ENCODE measurements around the gene STAT5B.

Gene STAT5B

GRCh38 chr17:42169351-42169750 is 106.8 kb downstream of the STAT5B start:
- no peak for DNase-seq

GRCh38 chr17:42167807-42168206 is 108.4 kb downstream of the STAT5B start:
- DNase-seq, result no peak

DNA sequence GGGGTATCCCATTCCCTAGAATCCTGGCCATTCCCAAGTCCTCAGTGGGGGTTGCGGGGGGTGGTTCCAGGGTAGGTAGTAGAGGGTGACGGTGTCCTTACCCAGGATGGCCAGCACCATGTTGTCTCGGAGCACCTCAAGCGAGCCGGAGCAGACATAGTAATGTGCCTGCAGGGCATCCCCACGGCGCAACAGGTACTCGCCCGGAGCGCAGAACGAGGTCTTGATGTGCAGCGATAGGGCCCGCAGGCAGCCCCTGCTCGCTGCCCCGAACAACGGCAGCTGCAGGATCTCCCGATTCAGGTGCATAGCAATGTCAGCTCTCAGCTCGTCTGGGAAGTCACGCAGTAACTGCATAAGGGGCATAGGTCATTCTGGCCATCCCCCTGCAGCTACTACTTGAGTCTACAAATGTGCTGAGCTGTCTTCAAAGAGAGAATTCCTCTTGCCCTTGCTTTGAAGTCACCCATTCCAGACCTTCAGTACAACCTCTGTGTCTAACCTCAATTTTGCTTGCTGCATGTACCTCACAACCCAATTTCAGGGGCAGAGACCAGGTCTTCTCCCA is 109.9 kb downstream of the STAT5B start:
- DNase-seq, result no peak

GRCh38 chr17:42165751-42166150 is 110.4 kb downstream of the STAT5B start:
- no peak for DNase-seq

- no peak for DNase-seq
Measured at GRCh38 chr17:42163696-42164407, 112.3 kb downstream of the STAT5B start.

DNA sequence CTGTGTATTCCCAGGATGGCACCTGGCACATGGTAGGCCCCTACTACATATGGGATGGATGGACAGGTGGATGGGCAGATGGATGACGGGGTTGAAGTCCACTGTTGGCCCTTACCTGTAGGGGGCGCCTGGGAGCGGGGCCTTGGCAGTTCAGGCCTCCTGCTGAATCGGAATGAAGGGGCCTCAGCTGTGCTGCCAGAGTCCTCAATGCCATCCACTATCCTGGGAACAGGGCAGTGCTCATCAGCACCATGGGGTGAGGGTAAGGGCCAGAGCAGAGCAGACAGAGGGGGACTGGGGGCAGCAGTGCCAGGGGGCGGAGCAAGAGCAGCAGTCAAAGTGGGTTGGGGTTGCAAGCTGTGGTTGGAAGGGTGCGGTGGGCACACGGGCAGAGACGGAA is 113.1 kb downstream of the STAT5B start:
- DNase-seq, result peak; percentile 79

DNA sequence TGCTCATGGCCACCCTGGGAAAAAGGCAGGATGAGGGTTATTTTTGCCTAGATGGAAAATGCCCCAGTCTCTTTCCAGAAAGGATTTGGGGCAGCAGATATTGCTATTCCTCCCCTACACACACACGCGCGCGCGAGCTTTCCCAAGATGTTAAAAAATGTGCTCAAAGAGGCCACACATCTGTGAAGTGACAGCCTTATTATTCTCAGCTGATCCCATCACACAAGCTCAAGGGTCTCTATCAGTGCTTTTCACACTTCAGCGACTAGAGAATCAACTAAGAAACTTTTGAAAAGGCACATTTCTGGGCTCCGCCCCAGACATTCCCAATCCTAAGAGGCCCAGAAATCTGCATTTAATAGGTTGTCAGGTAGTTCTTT is 115.7 kb downstream of the STAT5B start:
- DNase-seq, result no peak

- no peak for DNase-seq
Measured at GRCh38 chr17:42159796-42160530, 116.2 kb downstream of the STAT5B start.

DNA sequence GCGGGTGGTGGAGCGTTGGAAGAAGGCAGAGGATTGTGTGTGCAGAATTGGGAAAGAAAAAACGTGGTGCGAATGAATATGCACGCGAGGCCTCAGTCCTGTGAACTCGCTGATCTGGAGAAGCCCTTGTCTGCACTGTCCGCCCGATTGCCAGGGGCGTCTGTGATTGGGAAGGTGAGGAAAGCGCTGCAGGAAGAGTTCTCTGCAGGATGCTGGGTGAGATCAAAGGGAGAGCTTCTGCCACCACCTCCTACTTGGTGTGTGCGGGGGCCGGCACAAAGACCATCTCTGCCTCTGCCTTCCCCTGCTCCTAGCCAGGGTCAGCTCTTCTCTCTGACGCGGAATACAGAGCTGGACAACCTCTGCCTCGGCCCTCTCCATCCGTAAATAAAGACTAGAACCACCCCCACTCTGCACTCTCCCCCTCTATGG is 120.6 kb downstream of the STAT5B start:
- no peak for DNase-seq

DNA sequence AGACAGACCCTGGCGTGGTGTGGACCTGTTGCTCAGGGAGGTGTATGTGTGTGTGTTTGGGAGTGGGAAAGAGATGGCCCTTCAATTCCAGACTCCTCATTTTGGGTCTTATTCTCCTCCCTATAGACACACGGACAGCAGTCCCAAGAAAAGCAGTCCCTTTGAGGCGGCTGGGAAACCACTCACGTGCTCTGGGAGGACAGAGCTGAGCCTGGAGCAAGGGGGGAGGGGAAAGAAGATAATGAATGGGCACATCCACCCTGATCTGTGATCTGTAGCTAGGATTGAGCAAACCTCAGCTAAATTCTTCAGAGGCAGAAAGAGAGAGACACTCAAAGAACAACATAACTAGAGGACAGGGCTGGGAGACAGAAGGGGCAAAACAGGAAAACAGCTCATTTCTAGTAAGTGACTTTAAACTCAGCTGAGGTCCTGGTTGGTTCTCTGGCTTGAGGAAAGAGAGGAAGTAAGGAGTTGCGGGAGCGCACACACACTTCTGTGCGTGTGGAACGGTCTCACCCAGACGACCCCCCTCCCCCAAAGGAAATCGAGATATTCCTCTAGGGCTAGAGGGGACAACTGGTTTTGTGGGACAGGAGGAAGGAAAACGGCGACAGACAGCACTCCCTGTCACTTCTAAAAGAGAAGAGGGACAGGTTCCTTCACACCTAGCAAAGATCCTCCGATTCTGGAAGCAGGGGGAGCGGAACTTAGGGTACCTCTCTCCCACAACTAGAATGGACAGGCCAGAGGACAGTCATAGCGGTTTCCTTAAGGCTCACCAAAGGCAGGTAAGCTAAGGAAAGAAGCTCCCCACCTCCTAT is 122.1 kb downstream of the STAT5B start:
- DNase-seq, result no peak

All from activated CD4-positive, alpha-beta T cell treated with anti-CD3 and anti-CD28 coated beads for 48 hours (primary cell).